ENCODE results near the gene PSORS1C1. TPM values are rescaled to one million over a fixed set of nuclear protein-coding genes. Genes with fewer than 3 reads are reported as not detected.
"Not testable (repeated sequence)": the region's sequence is repeated elsewhere in the genome, so short reads cannot be mapped to it uniquely, and the experiment has no call there.

The PSORS1C1 gene
- total RNA-seq, 3 donors from 2014 or later: not detected

- Mint-ChIP-seq H3K4me1 (ENCODE audit: low read depth) (peaks cover 4% of the 10 kb centered on the region), H3K27me3 (ENCODE audit: low read depth) (no peaks in the 10 kb centered on the region), H3K9me3 (no peaks in the 10 kb centered on the region), H3K36me3 (ENCODE audit: insufficient read depth) (no peaks in the 10 kb centered on the region), H3K4me3 (no peak overlapping the region)
- ATAC-seq (no peak), DNase-seq (no peak)
Measured at GRCh38 chr6:31168606-31169005, 54.0 kb downstream of the PSORS1C1 start.

GRCh38 chr6:31169123-31169857 lies 54.7 kb downstream of the PSORS1C1 start:
- no peak for DNase-seq
- no peaks in the 10 kb centered on the region for H3K27me3 Mint-ChIP-seq (ENCODE audit: low read depth)
- no peak overlapping the region for H3K4me3 Mint-ChIP-seq
- no peak for ATAC-seq
- no peaks in the 10 kb centered on the region for H3K9me3 Mint-ChIP-seq
- no peaks in the 10 kb centered on the region for H3K36me3 Mint-ChIP-seq (ENCODE audit: insufficient read depth)
- peaks cover 4% of the 10 kb centered on the region for H3K4me1 Mint-ChIP-seq (ENCODE audit: low read depth)

GRCh38 chr6:31169858-31170599 lies 55.4 kb downstream of the PSORS1C1 start:
- not testable (repeated sequence) for H3K4me1 Mint-ChIP-seq (ENCODE audit: low read depth); H3K27me3 Mint-ChIP-seq (ENCODE audit: low read depth); ATAC-seq

GRCh38 chr6:31170600-31170881 lies 55.9 kb downstream of the PSORS1C1 start, which contains the start of gene POU5F1:
Gene POU5F1 (minus strand): TSS chr6:31170682. CDS start chr6:31170620, 62 bp downstream.
- H3K27me3 Mint-ChIP-seq (ENCODE audit: low read depth): no peaks in the 10 kb centered on the region
- no peaks in the 10 kb centered on the region for H3K36me3 Mint-ChIP-seq (ENCODE audit: insufficient read depth)
- DNase-seq (no peak), ATAC-seq (no peak)
- no peaks in the 10 kb centered on the region for H3K4me1 Mint-ChIP-seq (ENCODE audit: low read depth)
- no peaks in the 10 kb centered on the region for H3K9me3 Mint-ChIP-seq
- no peak within 1 kb of the TSS for H3K4me3 Mint-ChIP-seq

More at GRCh38 chr6:31169858-31170599, 55.4 kb downstream of the PSORS1C1 start:
- not testable (repeated sequence) for H3K36me3 Mint-ChIP-seq (ENCODE audit: insufficient read depth); DNase-seq; H3K9me3 Mint-ChIP-seq; H3K4me3 Mint-ChIP-seq

GRCh38 chr6:31170987-31171671 lies 56.5 kb downstream of the PSORS1C1 start:
- H3K9me3 Mint-ChIP-seq: no peaks in the 10 kb centered on the region
- no peaks in the 10 kb centered on the region for H3K27me3 Mint-ChIP-seq (ENCODE audit: low read depth)
- DNase-seq (no peak), ATAC-seq (no peak)
- H3K36me3 Mint-ChIP-seq (ENCODE audit: insufficient read depth): no peaks in the 10 kb centered on the region
- peaks cover 3% of the 10 kb centered on the region for H3K4me1 Mint-ChIP-seq (ENCODE audit: low read depth)
- H3K4me3 Mint-ChIP-seq: no peak overlapping the region

- Mint-ChIP-seq H3K4me1 (ENCODE audit: low read depth) (peaks cover 4% of the 10 kb centered on the region), H3K27me3 (ENCODE audit: low read depth) (no peaks in the 10 kb centered on the region), H3K36me3 (ENCODE audit: insufficient read depth) (no peaks in the 10 kb centered on the region), H3K9me3 (no peaks in the 10 kb centered on the region), H3K4me3 (no peak overlapping the region)
- ATAC-seq (no peak), DNase-seq (no peak)
Measured at GRCh38 chr6:31171931-31172905, 57.6 kb downstream of the PSORS1C1 start.

- no peak for ATAC-seq
- Mint-ChIP-seq H3K27me3 (ENCODE audit: low read depth) (no peaks in the 10 kb centered on the region), H3K36me3 (ENCODE audit: insufficient read depth) (no peaks in the 10 kb centered on the region), H3K9me3 (no peaks in the 10 kb centered on the region), H3K4me3 (no peak overlapping the region), H3K4me1 (ENCODE audit: low read depth) (peaks cover 7% of the 10 kb centered on the region)
- no peak for DNase-seq
Measured at GRCh38 chr6:31172973-31173384, 58.4 kb downstream of the PSORS1C1 start.

- H3K4me3 Mint-ChIP-seq: no peak overlapping the region
- no peak for ATAC-seq
- no peaks in the 10 kb centered on the region for H3K9me3 Mint-ChIP-seq
- no peaks in the 10 kb centered on the region for H3K36me3 Mint-ChIP-seq (ENCODE audit: insufficient read depth)
- no peak for DNase-seq
- H3K4me1 Mint-ChIP-seq (ENCODE audit: low read depth): peaks cover 10% of the 10 kb centered on the region
- H3K27me3 Mint-ChIP-seq (ENCODE audit: low read depth): no peaks in the 10 kb centered on the region
Measured at GRCh38 chr6:31173406-31173805, 58.8 kb downstream of the PSORS1C1 start.

GRCh38 chr6:31174378-31174777 lies 59.8 kb downstream of the PSORS1C1 start:
- no peak for ATAC-seq
- H3K9me3 Mint-ChIP-seq: no peaks in the 10 kb centered on the region

GRCh38 chr6:31175971-31176370 lies 61.4 kb downstream of the PSORS1C1 start:
- no peaks in the 10 kb centered on the region for H3K9me3 Mint-ChIP-seq
- peaks cover 22% of the 10 kb centered on the region for H3K4me1 Mint-ChIP-seq (ENCODE audit: low read depth)
- no peak for DNase-seq
- H3K4me3 Mint-ChIP-seq: no peak overlapping the region
- no peak for ATAC-seq
- H3K36me3 Mint-ChIP-seq (ENCODE audit: insufficient read depth): no peaks in the 10 kb centered on the region
- H3K27me3 Mint-ChIP-seq (ENCODE audit: low read depth): no peaks in the 10 kb centered on the region

More at GRCh38 chr6:31174378-31174777, 59.8 kb downstream of the PSORS1C1 start:
- DNase-seq: no peak
- no peak overlapping the region for H3K4me3 Mint-ChIP-seq
- peaks cover 19% of the 10 kb centered on the region for H3K4me1 Mint-ChIP-seq (ENCODE audit: low read depth)
- H3K36me3 Mint-ChIP-seq (ENCODE audit: insufficient read depth): no peaks in the 10 kb centered on the region
- no peaks in the 10 kb centered on the region for H3K27me3 Mint-ChIP-seq (ENCODE audit: low read depth)

- Mint-ChIP-seq H3K36me3 (ENCODE audit: insufficient read depth) (no peaks in the 10 kb centered on the region), H3K4me3 (no peak overlapping the region), H3K9me3 (no peaks in the 10 kb centered on the region), H3K4me1 (ENCODE audit: low read depth) (peaks cover 22% of the 10 kb centered on the region), H3K27me3 (ENCODE audit: low read depth) (no peaks in the 10 kb centered on the region)
- DNase-seq (no peak), ATAC-seq (no peak)
Measured at GRCh38 chr6:31178143-31179041, 63.8 kb downstream of the PSORS1C1 start.

GRCh38 chr6:31179042-31179386 lies 64.4 kb downstream of the PSORS1C1 start:
- peaks cover 22% of the 10 kb centered on the region for H3K4me1 Mint-ChIP-seq (ENCODE audit: low read depth)
- no peak for ATAC-seq
- no peaks in the 10 kb centered on the region for H3K36me3 Mint-ChIP-seq (ENCODE audit: insufficient read depth)
- H3K27me3 Mint-ChIP-seq (ENCODE audit: low read depth): no peaks in the 10 kb centered on the region
- no peak overlapping the region for H3K4me3 Mint-ChIP-seq
- DNase-seq: no peak
- H3K9me3 Mint-ChIP-seq: no peaks in the 10 kb centered on the region

- peaks cover 22% of the 10 kb centered on the region for H3K4me1 Mint-ChIP-seq (ENCODE audit: low read depth)
- no peaks in the 10 kb centered on the region for H3K27me3 Mint-ChIP-seq (ENCODE audit: low read depth)
- no peak for DNase-seq
- H3K4me3 Mint-ChIP-seq: peak overlapping the region; percentile 87
- no peaks in the 10 kb centered on the region for H3K9me3 Mint-ChIP-seq
- no peaks in the 10 kb centered on the region for H3K36me3 Mint-ChIP-seq (ENCODE audit: insufficient read depth)
- ATAC-seq: no peak
Measured at GRCh38 chr6:31179896-31180295, 65.3 kb downstream of the PSORS1C1 start.
